Stimulated activated CD4-positive, alpha-beta T cell treated with anti-CD3 and anti-CD28 coated beads, Interleukin-15, amount 100 ng/mL, for 24 hours (primary cell): Measurements from ENCODE around the gene MEN1.
A peak's percentile ranks its signal among the peaks of the same experiment; 100 is the strongest.

ENCODE experiments used
- DNase-seq: peaks from one replicate; pipeline ENCODE4 v3.0.0-alpha.2; 2020

MEN1 gene

DNA sequence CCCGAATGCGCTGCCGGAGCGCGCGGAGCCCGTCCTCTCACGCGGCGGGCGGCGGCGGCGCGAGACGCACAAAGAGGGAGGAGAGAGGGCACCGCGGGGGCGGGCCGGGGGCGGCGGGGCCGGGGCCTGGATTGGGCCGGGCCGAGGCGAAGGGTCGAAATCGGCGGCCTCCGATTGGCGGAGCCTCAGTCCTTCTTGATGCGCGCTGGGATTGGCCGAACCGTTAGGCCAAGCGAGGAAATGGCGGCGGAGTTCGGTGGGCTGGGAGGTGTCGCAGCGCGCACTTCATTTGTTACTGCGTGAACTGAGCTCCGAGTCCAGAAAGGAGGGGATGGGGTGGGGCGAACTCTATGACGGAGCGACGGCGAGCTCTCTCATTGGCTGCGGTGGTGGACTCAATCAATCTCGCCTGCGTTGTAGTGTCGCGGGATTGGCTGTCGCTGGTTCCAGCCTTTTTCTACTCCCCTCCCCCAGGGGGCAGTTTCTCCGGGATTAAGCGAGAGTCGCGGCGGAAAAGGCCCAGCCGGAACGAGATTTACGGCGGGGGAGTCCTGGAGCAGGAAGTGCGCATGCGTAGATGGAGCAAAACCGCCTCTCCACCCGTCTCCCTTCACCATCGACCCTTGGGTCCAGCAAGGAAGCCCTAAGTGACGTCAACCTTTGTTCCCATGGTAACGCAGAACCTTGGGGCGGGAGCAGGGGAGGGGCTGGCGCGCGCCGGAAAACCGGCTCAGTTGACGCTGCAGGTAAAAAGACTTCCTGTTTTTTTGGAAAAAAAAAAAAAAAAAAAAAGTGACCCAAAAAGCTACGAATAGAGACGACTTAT, 31.7 kb downstream of the MEN1 start, which contains the start of gene SF1:
TSS of gene SF1 (minus strand) at position 70 of the 826 bp plus-strand sequence. CDS start 150 bp downstream, outside the sequence.
- peak; percentile 99 for DNase-seq

DNA sequence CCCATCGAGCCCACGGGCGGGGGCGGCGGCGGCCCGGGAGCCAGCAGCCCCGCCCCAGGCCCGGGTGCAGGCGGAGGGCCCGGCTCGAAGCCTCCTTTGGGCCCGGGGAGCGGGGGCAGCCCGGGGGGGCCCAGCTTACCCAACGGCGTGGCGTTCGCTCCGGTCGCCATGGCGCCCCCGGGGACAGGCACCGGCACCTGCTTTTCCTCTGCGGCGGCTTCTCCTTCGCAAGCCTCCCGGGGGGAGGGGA, 32.2 kb downstream of the MEN1 start:
- DNase-seq = no peak

DNA sequence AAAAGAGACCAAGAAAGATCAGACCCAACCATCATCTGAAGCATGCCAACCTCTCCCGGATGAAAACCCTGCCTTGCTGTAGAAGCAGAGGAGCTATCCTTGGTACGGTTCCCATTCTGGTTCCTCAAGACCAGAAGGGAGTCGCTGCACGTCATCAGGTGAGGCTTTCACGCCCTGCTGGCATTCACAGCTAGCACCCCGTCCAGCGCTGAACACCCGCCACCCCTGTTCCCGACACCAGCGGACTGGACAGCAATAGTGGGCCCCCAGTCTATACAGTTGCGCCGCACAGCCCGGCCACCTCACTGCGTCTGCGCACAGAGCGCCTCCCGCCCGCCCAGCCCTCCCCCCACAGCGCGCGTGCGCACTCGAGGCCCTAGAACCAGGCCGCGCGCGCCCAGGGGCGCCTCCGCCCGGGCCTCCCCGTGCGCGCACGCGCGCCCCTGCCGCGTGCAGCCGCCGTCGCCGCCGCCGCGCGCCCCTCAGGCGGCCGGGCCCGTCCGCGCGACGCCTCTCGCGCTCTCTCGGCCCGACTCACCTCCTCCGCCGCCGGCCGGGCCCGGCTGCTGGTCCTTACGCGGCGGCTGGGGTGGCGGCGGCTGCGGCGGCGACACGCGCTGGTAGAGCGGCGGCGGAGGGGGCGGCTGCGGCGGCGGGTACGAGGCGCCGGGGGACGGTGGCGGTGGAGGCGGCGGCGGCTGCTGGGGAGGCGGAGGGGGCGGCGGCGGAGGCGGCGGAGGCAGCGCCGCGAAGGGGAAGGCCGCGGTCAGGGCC, 32.7 kb downstream of the MEN1 start:
- peak; percentile 84 for DNase-seq

DNA sequence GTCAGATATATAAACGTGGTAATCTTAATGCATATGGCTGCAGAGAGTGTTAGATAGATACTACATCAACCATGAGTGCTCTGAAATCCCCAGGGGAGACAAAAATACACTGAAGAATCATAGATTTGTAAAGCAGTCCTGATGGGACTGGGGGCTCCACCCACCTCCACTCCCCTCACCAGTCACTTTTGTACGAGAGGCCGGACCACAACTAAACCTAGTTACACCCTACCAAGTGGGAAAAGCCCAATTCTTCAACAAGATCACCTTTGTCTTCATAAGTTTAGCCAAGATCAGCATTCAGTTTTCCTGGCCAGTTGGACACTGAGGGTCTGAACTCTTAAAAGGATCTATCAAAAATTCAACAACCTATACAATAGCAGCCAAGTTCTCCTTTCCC, 33.5 kb downstream of the MEN1 start:
- no peak for DNase-seq

DNA sequence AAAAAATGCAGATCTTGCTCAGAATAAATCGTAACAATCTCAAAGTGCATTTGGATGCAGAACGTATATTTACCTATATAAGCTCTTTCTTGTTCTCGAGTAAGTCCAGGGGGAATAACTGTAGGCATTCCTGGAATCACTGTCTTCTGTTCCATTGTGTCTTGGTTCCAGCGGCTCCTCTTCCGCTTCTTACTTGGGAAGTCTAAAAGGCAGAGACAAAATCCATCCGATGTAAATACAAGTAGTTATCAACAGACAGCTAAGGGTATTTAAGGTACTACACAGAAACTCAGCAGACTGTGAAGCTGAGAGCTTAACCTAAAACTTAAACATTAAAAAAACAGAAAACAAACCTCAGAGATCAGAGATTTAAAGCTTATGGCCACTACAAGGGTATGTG, 33.9 kb downstream of the MEN1 start:
- no peak for DNase-seq

DNA sequence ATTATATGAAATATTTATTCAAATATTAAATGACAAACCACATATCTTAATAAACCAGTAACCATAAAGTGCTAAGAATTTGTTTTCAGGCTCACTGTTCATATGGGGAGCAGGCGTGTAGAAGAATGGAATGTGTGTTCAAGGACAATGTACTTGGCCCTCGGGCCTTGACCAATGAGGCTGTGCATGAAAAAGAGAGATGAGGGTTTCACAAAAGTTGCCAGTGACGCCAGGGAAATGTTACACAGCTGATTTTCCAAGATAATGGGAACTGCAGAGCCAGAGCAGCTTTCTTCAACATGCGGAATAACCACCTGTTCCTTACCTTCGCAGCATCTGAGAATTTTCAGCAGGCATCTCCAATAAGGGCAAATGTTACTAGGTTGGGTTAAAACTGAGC, 36.2 kb downstream of the MEN1 start:
- DNase-seq = no peak

DNA sequence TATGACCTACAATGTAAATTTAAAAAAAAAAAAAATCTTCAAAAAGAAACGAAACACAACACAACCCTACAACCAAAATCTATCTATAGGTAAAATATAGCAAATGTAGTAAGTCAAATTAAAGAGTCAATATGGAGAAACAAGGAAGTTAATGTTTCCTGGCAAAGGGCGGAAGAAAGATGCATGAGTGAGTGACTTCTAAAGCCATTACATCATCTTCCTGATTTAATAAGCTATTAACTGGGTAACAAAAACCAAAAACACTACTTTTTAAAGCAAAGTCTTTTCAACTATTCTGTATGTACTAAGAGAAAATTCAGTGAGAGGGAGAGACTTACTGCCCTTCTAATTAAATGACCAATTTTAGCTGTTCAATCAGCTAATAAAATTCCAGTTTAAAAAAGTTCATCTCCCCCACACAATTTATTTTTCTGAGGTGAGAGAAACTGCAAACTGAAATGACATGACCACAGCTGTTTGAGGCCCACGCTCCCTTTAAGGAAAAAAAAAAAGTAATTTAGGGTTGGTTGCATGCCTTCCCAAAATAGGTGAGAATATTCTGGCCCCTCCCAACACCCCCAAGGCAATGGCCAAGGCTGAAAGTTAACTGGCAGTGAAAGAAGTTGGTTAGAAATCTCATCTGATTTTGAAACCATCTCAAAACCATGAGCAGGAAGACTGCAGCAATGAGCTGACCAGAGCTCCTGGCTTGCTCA, 37.9 kb downstream of the MEN1 start:
- no peak for DNase-seq

DNA sequence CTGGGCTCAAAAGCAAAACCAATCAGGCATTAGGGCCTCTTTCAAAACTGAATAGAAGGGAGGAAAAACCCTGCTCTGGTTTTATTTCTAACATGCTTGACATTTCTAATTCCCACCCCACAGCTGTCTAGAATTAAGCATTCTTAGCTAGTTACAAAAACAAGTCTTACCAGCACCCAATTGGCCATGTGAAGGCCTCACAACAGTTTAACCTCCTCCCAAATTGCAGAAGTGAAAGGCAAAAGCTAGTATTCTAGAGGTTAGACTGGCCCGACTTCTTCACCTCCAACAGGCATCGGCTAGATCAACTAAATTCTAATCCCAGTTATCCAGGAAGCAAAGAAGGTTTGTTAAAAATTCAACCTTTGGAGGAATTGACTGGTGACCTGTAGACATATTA, 38.5 kb downstream of the MEN1 start:
- no peak for DNase-seq

DNA sequence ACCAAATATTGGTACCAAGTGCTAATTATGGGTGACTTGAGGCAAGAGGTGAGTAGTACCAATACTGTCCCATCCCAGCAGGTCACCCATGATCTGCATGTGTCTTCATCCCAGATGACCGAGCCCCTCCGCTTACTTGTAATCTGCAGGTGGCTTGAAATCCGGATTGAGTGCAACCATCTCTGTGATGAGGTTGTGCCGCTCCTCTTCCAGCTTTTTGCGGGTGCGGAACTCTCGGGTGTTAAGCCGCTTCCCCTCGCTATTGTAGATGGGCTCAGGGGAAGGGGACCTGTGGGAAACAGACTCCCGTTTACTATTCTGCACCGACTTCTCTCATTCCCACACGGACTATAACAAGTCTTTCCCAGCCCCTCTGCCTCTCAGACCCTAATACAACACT, 40.2 kb downstream of the MEN1 start:
- DNase-seq = no peak

DNA sequence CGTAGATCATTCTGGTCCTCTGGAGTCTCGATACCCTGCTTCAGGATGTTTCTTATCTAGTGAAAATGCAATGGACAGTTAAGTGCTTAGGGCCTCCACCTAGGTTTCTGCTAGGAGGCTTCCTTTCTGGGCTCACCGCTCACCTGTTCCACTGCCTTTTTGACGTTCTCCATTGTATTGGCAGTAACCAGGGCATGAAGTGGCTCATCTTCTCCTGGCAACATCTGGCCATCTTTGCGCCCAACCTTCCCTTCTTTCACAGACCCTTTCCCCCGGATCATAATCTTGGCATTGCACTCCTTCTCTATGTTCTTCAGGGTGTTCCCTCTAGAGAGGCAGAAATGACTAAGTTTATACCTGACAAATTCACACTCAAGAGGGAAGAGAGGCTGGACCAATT, 41.1 kb downstream of the MEN1 start:
- no peak for DNase-seq

DNA sequence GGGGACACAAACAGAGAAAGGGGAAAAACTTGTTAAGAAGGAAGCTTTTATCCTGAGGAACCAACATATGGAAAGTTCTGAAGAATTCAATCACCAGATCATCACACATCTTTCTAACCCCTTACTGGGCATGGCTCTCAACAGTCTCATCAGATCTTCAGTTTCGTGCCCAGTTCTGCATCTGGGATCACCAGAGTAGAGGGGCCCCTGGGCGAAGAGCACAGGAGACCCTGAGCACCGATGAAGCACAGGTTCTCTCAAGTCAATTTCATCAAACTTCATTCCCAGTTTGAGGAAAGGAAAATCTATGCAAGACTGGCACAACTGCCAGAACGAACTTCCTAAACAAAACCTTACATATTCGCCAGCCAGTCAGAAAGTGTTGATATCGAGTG, 42.1 kb downstream of the MEN1 start:
- DNase-seq = no peak

DNA sequence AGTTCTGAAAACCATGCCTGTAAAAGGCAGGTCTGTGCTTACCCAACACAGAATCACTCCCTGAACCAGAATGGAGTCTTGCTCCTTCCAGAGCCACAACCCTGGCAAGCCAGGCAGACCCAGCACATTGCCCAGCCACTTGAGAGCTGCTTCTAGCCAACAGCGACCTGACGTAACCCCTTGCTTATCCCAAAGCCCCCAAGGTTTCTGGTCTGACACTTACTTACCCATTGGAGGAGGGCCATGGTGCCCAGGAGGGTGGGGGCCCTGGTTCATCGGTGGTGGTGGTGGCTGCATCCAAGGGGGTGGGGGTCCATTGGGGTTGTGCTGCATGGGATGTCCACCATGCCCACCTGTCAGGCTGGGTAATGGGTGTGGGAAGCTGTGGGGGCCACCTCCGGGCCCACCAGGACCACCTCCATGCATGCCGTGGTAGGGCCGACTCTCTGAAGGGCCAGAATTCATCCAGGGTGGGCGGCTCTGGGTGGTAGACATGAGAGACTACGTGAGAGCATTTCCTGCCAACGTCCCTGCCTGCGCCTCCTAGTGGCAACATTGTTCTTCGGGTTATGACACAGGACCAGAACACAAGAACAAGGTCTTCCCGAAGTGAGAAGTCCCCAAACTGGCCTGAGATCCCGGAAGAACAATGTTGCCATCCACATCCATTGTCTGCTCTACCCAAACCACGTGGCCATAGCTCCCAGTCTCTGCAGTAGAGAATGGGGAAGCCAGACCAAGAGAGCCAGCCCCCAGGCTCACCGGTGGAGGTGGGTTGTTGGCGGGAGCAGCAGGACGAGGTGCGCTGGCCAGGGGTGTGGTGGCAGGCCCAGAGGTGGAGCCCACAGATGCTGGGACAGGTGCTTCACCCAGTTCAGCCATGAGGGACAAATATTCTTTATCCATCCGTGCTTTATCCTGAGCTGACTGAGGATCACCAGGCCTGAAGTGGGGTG, 42.7 kb downstream of the MEN1 start:
- peak; percentile 88 for DNase-seq

DNA sequence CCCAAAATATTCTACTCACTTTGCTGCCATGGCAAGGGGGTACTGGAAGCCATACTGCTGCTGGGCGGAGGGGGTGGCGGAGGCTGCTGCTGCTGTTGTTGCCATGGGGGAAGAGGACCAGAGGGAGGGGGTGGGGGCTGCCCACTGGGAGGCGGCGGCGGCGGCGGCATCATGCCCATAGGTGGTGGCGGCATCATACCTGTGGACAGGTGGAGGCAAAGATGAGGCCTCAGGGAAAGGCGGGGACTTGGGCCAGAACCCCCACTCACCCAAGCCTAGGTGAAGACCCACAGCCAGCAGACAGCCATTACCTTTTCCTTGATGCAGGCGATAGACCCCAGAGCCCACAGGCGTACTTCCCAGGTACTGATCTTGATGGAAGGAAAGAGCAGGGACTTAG, 43.5 kb downstream of the MEN1 start:
- DNase-seq = no peak

DNA sequence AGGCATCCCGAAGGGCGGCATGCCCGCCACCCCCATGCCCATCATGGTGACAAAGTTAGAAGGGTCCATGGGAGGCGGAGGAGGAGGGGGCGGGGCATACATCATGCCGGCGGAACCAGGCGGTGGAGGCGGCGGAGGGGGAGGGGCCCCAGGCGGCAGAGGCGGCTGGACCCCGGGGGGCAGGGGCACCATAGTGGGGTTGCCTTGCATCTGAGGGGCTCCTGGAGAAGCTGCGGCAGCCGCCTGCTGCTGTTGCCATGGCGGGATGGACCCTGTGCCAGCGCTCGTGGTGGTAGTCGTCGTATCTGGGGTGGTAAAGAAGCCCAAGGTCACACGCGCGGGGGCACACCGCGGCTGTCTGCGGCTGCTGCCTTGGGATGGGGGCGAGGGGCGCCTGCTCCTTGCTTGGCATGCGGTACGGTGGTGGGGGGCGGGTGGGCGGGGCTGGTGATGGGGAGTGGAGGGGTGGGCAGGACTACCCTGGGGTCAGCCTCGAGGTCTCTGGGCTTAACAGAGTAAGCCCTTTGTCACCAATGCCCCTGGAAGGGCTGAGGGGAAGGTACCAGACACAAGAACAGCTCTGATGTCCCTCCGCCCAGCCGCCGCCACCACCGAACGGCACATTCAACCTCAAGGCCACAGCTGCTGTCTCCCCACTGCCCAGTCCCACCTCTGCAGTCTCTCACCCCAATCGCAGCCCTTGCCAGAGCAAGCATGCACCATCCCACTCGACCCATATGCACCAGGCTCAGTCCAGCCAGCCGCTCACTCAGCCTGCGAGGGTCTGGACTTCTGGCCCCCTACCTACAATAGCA, 44.3 kb downstream of the MEN1 start:
- DNase-seq = peak; percentile 26

DNA sequence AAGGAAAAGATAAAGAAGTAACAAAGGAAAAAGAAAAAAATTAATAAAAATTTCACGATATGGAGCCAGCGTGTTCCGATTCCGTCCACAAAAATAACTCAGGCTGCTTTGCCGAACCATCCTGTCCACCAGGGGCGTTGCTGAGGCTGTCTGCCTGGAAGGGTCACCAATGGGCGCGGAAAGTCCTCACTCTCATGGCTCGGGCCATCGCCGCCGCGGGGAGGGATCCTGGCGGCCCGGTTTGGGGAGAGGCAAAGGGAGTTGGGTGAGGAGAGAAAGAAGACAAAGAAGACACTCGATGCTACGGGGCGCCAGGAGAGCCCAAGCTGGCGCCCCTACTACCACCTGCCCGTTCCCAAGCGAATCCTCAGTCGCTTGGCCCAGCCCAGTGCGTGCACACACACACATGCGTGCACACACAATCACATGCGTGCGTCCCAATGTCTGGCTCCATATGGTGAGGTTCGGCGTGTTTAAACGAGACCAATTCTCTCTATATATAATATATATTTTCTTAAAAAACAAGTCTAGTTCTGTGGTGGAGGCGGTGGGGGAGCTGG, 45.0 kb downstream of the MEN1 start:
- no peak for DNase-seq

DNA sequence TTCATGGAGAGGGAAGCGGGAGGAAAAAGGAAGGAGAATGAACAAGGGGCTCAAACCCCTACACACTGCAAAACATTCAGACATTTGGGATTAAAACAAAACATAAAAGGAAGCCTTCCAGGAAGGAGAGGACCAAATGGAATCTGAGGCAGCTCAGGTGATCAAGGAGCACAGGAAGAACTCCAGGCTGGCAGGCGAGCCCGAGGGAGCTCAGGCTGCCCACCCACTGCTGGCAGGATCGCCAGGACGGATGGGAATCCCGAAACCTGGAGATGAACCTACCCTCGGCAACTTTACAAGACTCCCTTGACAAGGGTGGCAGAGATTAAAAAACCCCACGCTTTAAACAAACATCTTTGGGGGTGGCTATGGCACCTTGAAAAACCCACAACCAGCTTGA, 45.6 kb downstream of the MEN1 start:
- no peak for DNase-seq

DNA sequence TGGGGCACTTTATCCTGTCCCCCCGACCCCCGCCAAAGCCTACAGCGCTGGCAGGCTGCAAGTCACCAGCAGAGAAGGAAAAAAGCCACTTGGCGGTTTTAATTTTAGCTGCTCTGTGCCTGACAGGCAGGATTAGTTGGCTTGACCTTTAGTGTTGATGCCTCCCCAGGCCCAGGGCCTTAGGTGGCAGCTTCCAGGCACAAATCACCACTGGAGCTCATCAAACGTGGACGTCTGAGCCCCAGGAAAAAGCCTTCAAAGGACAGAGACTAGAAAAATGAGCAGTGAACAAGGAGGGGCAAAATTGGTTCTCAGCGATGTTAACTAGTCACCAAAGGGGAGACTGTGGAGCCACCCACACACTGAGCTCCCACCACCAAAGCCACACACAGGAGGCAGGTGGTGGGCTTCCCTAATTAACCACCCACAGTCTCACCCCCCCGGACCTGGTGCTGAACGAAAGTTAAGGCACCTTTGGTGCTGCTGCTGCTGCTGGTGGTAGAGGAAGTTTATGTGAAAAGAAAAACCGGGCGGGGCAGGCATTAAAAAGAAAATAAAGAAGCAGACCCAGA, 46.2 kb downstream of the MEN1 start:
- peak; percentile 38 for DNase-seq

DNA sequence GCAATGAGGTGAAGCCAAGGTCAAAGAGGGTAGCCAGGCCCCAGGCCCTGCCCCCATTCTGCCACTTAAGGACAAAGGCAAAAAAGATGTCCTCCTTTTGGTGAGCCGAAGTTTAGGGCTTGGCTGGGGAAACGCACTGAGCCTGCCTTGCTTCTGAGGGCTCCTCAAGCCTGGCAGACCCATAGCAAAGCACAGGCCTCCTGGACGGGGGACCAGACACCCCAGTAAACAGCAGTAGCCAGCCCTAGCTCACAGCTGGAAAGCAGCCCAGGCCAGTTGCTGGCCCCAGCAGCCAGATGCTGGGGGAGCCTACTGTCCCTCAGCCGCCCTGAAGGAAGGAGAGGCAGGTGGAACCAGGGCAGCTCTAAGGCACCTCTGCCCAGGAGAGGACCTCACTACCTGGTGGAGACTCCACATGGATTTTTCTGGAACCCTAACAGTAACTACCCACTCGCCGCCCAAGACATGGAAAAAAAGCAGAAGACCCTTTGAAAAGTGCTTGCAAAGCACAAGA, 46.8 kb downstream of the MEN1 start:
- no peak for DNase-seq

DNA sequence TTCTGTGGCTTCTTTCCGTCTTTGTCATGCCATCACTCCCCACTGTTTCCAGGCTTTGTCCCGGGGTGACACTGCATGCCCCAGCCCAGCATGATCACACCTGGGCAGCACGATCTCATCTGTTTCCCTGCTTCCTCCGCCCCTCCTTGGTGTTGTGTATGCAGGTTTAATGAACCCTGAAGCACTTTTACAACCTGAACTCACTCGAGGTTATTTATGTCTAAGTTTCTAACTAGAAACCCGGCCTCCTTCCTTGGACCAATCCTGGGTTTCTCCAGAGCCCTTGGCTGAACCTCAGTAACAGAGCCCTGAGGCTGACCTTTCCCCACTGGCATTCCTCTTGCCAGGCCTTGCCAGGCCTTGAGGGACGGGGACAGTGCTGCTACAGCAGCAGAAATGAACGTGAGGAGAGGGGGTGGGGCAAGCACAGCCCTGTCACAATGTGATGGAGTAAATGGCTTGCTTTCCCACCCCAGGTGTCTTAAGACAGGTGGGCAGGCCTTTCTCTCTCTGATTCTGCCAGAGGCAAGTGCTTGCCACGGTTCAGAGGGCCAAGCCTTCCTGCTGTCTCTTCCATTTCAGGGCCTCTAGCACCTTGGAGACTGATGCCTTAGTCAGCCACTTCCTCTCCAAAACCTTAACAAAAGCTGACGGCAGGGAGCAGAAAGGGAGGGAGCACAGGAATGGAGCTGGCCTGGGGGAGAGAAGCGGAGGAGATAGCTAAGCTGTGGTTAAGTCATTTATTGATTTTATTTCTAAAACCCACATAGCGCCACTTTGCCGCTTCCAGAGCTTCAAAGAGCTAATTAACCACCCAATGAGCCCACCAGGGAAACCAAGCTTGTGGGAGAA, 47.5 kb downstream of the MEN1 start:
- peak; percentile 20 for DNase-seq

DNA sequence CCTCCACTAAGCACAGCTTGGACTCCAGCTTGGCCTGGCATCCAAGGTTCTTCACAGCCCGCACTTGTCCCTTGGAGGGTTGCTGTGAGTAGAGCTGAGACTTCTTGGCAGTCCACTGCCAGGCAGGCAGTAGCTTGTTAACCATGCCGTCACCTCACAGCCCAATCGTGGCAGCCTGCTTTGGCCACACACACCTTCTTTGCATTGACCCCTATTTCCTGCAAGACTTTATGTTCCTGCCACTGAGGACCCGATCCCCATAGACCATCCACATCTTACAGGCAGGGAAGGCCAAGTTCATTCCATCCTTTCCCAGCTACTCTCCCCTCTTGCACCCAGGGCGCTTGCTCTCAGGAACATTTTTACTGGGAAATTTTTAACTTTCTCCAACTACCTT, 48.1 kb downstream of the MEN1 start:
- DNase-seq = peak; percentile 28
